GM19468 (cell line): ENCODE data around the gene MAGEL2.
"Not testable (repeated sequence)": the region's sequence is repeated elsewhere in the genome, so short reads cannot be mapped to it uniquely, and the experiment has no call there.

Experiments
- ATAC-seq: cut with Tn5 transposase; IDR thresholded peaks from one replicate; pipeline ENCODE4 v1.9.1; 2021; ENCODE audit warnings: mild to moderate bottlenecking, moderate library complexity, moderate number of reproducible peaks; ENCODE audit not compliant: unreplicated experiment; ENCODE audit errors: extremely low read depth

The MAGEL2 gene

GRCh38 chr15:23628612-23629233, 18.9 kb downstream of the MAGEL2 start:
- no peak for ATAC-seq

GRCh38 chr15:23616536-23616935, 31.1 kb downstream of the MAGEL2 start:
- ATAC-seq: no peak

GRCh38 chr15:23606226-23606625, 41.4 kb downstream of the MAGEL2 start:
- no peak for ATAC-seq

GRCh38 chr15:23602124-23602523, 45.5 kb downstream of the MAGEL2 start:
- ATAC-seq: no peak

- ATAC-seq: no peak
Measured at GRCh38 chr15:23599053-23599452, 48.6 kb downstream of the MAGEL2 start.

- not testable (repeated sequence) for ATAC-seq
Measured at GRCh38 chr15:23597278-23597677, 50.4 kb downstream of the MAGEL2 start.

GRCh38 chr15:23596736-23597135, 50.9 kb downstream of the MAGEL2 start:
- no peak for ATAC-seq

GRCh38 chr15:23595368-23595767, 52.3 kb downstream of the MAGEL2 start:
- ATAC-seq: no peak

GRCh38 chr15:23594252-23594770, 53.4 kb downstream of the MAGEL2 start:
- ATAC-seq: no peak
